HepG2 (cell line): ENCODE measurements around the gene GRK5. TPM values are rescaled to one million over a fixed set of nuclear protein-coding genes. Genes with fewer than 3 reads are reported as not detected.

Experiments used
- DMAP1 ChIP-seq: IDR thresholded peaks from 2 replicates; pipeline ENCODE4 v1.6.1; 2016
- DPF2 ChIP-seq: sonication (generic); formaldehyde crosslinking; IDR thresholded peaks from 2 replicates; pipeline ENCODE4 v1.4.0; 2020; ENCODE audit warnings: mild to moderate bottlenecking, low read depth, missing genetic modification reagents, borderline replicate concordance
- GZF1 ChIP-seq: sonication (generic); formaldehyde crosslinking; IDR thresholded peaks from 2 replicates; pipeline ENCODE4 v1.5.1; 2020; ENCODE audit warnings: mild to moderate bottlenecking, missing genetic modification reagents
- NKX3-1 ChIP-seq: sonication (generic); formaldehyde crosslinking; IDR thresholded peaks from 2 replicates; pipeline ENCODE4 v1.5.0; 2020; ENCODE audit warnings: missing genetic modification reagents
- PAX8 ChIP-seq: sonication (generic); formaldehyde crosslinking; IDR thresholded peaks from 2 replicates; pipeline ENCODE4 v1.8.0; 2022; ENCODE audit warnings: mild to moderate bottlenecking, missing genetic modification reagents, borderline replicate concordance
- PCBP1 ChIP-seq: fragments of 200-400 bp; formaldehyde crosslinking; IDR thresholded peaks from 2 replicates; pipeline ENCODE4 v1.6.1; 2017; ENCODE audit warnings: mild to moderate bottlenecking, low read depth, low read length, borderline replicate concordance
- RFX1 ChIP-seq: fragments of 450-650 bp; IDR thresholded peaks from 2 replicates; pipeline ENCODE4 v1.6.1; 2017
- SALL1 ChIP-seq: sonication (generic); formaldehyde crosslinking; IDR thresholded peaks from 2 replicates; pipeline ENCODE4 v1.8.0; 2022; ENCODE audit warnings: mild to moderate bottlenecking, missing genetic modification reagents
- THAP11 ChIP-seq: IDR thresholded peaks from 2 replicates; pipeline ENCODE4 v1.6.1; 2016; ENCODE audit warnings: missing biosample characterization, missing genetic modification reagents
- XRCC5 ChIP-seq: fragments of 200-400 bp; formaldehyde crosslinking; optimal IDR thresholded peaks from 2 replicates; pipeline ENCODE3; 2017; ENCODE audit warnings: mild to moderate bottlenecking, low read length
- ZFP82 ChIP-seq: sonication (generic); formaldehyde crosslinking; IDR thresholded peaks from 2 replicates; pipeline ENCODE4 v1.5.1; 2020; ENCODE audit warnings: mild to moderate bottlenecking, missing genetic modification reagents, borderline replicate concordance
- ZNF207 ChIP-seq: fragments of 450-650 bp; IDR thresholded peaks from 2 replicates; pipeline ENCODE4 v1.6.1; 2016; ENCODE audit warnings: antibody characterized with exemption, borderline replicate concordance
- ZNF264 ChIP-seq: sonication (generic); formaldehyde crosslinking; IDR thresholded peaks from 2 replicates; pipeline ENCODE4 v1.4.0; 2020; ENCODE audit warnings: missing genetic modification reagents
- ZNF687 ChIP-seq: sonication (generic); formaldehyde crosslinking; IDR thresholded peaks from 2 replicates; pipeline ENCODE4 v1.5.1; 2020; ENCODE audit warnings: mild to moderate bottlenecking, missing genetic modification reagents, moderate library complexity
- polyA plus RNA-seq, 8 experiments: library from polyadenylated mRNA; depleted of rRNA in 3 of 8; stranded (reverse) in 7 of 8; unstranded in 1 of 8; fragments of >200 nt; fragmentation: Illumina TruSeq in 4 of 8; extraction: Trizol in 4 of 8; gene quantifications; 2 replicates each; pipeline versions ENCODE4 v1.2.1 to v1.2.3, GENCODE V29; 2011 to 2016; ENCODE audit warnings: low read depth in 4 of 8, missing spikeins in 1 of 8, mixed read lengths in 1 of 8; ENCODE audit not compliant: insufficient read depth in 1 of 8
- total RNA-seq, 5 experiments: library from RNA; depleted of rRNA; stranded (reverse); fragments of >200 nt; fragmentation: Illumina TruSeq; extraction: Trizol; gene quantifications; 2 replicates each; pipeline ENCODE4 v1.2.3, GENCODE V29; 2016; ENCODE audit warnings: low read depth in 1 of 5
- TF ChIP-seq, protein P1 (sequence below): sonication (generic); formaldehyde crosslinking; IDR thresholded peaks from 2 replicates; pipeline ENCODE4 v1.5.0; 2020; ENCODE audit warnings: mild to moderate bottlenecking, missing genetic modification reagents, borderline replicate concordance

GRK5 gene
- total and polyA plus RNA-seq, 2 of the 13 experiments (the other 11 are each of a cell fraction or from before 2014, with no cell fraction given): 10.4 to 12.6 TPM

DNA sequence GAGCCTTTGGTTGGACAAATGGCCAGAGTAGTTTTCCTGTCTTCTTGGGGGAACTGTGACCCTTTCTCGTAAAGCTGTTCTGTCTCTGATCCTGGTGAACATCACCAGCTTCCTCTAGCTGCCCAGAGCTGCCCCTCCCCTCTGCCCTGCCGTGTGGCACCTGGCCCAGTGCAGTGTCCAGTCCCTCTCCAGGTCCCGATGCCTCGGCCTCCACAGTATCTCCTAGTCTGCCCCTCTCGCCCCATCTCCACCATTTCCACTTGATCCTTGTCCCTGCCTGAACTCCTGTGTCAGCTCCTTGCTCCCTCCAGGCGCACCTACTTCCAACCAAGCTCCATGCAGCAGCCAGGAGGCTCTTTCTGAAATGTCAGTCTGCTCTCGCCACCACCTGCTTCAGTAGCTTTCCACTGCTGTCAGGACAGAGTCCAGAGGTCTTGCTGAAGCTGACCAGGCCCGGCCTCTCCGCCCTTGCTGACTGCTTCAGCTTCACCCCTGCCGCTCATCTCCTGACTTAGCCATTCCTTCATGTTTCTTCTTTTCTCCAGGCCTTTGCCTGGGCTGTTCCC, 133.6 kb downstream of the GRK5 start (continued):
- TF ChIP-seq ZNF207: no peak
- 0 out of 2 replicates have a peak, but pooled peaks have one; percentile 24 for TF ChIP-seq DPF2
- TF ChIP-seq PAX8 (CRISPR knock-in tag): no peak
- no peak for TF ChIP-seq GZF1 (CRISPR knock-in tag)
- TF ChIP-seq RFX1: no peak
- TF ChIP-seq ZFP82 (CRISPR knock-in tag): no peak
- 0 out of 2 replicates have a peak, but pooled peaks have one; percentile 33 for TF ChIP-seq PCBP1
- no peak for TF ChIP-seq THAP11
- peak; percentile 52; the same call in 1 of the 2 replicates for TF ChIP-seq SALL1 (CRISPR knock-in tag)
- no peak for TF ChIP-seq XRCC5
- 0 out of 2 replicates have a peak, but pooled peaks have one; percentile 23 for TF ChIP-seq DMAP1 (CRISPR knock-in tag)
- TF ChIP-seq, protein P1, sequence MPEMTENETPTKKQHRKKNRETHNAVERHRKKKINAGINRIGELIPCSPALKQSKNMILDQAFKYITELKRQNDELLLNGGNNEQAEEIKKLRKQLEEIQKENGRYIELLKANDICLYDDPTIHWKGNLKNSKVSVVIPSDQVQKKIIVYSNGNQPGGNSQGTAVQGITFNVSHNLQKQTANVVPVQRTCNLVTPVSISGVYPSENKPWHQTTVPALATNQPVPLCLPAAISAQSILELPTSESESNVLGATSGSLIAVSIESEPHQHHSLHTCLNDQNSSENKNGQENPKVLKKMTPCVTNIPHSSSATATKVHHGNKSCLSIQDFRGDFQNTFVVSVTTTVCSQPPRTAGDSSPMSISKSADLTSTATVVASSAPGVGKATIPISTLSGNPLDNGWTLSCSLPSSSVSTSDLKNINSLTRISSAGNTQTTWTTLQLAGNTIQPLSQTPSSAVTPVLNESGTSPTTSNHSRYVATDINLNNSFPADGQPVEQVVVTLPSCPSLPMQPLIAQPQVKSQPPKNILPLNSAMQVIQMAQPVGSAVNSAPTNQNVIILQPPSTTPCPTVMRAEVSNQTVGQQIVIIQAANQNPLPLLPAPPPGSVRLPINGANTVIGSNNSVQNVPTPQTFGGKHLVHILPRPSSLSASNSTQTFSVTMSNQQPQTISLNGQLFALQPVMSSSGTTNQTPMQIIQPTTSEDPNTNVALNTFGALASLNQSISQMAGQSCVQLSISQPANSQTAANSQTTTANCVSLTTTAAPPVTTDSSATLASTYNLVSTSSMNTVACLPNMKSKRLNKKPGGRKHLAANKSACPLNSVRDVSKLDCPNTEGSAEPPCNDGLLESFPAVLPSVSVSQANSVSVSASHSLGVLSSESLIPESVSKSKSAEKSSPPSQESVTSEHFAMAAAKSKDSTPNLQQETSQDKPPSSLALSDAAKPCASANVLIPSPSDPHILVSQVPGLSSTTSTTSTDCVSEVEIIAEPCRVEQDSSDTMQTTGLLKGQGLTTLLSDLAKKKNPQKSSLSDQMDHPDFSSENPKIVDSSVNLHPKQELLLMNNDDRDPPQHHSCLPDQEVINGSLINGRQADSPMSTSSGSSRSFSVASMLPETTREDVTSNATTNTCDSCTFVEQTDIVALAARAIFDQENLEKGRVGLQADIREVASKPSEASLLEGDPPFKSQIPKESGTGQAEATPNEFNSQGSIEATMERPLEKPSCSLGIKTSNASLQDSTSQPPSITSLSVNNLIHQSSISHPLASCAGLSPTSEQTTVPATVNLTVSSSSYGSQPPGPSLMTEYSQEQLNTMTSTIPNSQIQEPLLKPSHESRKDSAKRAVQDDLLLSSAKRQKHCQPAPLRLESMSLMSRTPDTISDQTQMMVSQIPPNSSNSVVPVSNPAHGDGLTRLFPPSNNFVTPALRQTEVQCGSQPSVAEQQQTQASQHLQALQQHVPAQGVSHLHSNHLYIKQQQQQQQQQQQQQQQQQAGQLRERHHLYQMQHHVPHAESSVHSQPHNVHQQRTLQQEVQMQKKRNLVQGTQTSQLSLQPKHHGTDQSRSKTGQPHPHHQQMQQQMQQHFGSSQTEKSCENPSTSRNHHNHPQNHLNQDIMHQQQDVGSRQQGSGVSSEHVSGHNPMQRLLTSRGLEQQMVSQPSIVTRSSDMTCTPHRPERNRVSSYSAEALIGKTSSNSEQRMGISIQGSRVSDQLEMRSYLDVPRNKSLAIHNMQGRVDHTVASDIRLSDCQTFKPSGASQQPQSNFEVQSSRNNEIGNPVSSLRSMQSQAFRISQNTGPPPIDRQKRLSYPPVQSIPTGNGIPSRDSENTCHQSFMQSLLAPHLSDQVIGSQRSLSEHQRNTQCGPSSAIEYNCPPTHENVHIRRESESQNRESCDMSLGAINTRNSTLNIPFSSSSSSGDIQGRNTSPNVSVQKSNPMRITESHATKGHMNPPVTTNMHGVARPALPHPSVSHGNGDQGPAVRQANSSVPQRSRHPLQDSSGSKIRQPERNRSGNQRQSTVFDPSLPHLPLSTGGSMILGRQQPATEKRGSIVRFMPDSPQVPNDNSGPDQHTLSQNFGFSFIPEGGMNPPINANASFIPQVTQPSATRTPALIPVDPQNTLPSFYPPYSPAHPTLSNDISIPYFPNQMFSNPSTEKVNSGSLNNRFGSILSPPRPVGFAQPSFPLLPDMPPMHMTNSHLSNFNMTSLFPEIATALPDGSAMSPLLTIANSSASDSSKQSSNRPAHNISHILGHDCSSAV (CRISPR knock-in tag): peak; percentile 71; the same call in 1 of the 2 replicates
- no peak for TF ChIP-seq ZNF264 (CRISPR knock-in tag)
- no peak for TF ChIP-seq NKX3-1 (CRISPR knock-in tag)
- peak; percentile 92 for TF ChIP-seq ZNF687 (CRISPR knock-in tag)
